HCT116 (cell line): ENCODE measurements around the gene LAMTOR4. TPM values are rescaled to one million over a fixed set of nuclear protein-coding genes. Genes with fewer than 3 reads are reported as not detected.

Experiments
- ATAC-seq: fragments of 200-7000 bp; cut with Tn5 transposase; 2 replicates; pipeline ENCODE4 v1.9.1; 2020; ENCODE audit warnings: mild to moderate bottlenecking, moderate library complexity
- BruUV-seq: library from RNA; stranded (reverse); fragments of 400-500 nt; replicated peaks from 2 replicates; lab custom pipeline; 2021; lab: Mats Ljungman, UMichigan
- CTCF ChIA-PET: fragments of 300-600 bp; sonication (Branson Sonifier 250); formaldehyde crosslinking; loops from one replicate; lab custom pipeline; 2021; ENCODE audit warnings: antibody characterized with exemption; lab: Charles Lee
- POLR2A ChIA-PET: fragments of 300-600, 350-600 bp; sonication (Branson Sonifier 250); formaldehyde crosslinking; loops from one replicate; lab custom pipeline; 2021; ENCODE audit warnings: antibody characterized with exemption; lab: Charles Lee
- RAD21 ChIA-PET, 2 experiments: fragments of 300-600 bp; sonication (Branson Sonifier 250); formaldehyde crosslinking; loops; one replicate each; lab custom pipeline; 2023; ENCODE audit warnings: low total read pairs in 2 of 2; ENCODE audit not compliant: uncharacterized antibody in 2 of 2, unreplicated experiment in 2 of 2, low non-redundant PET in 1 of 2; lab: Charles Lee
- DNase-seq: peaks from one replicate; pipeline ENCODE4 v3.0.0-alpha.2; 2010; ENCODE audit warnings: low read depth, low spot score
- H2AFZ ChIP-seq: fragments of 200-600 bp; shearing (Covaris generic), sonication (generic); 2 replicates; pipeline ENCODE4 v1.6.1; 2017; ENCODE audit warnings: low read depth, mixed run types, mixed read lengths, antibody characterized with exemption, low read length; ENCODE audit not compliant: poor library complexity, severe bottlenecking
- H3K27ac ChIP-seq: 2 replicates; pipeline ENCODE4 v1.5.1; 2012; ENCODE audit warnings: low read depth, low read length
- H3K27me3 ChIP-seq: fragments of 200-600 bp; sonication (generic); 2 replicates; pipeline ENCODE4 v1.6.1; 2016; ENCODE audit warnings: mixed run types, low read length, mixed read lengths; ENCODE audit not compliant: insufficient read depth
- H3K36me3 ChIP-seq, 2 experiments: fragments of 200-500 bp in 1 of 2; fragments of 200-600 bp in 1 of 2; sonication (Bioruptor generic) in 1 of 2; sonication (generic) in 1 of 2; 2 replicates each; pipeline versions ENCODE4 v1.5.1 to v1.6.1; 2014 to 2016; ENCODE audit warnings: low read length in 2 of 2, inconsistent platforms in 1 of 2, mixed read lengths in 1 of 2, mixed run types in 1 of 2; ENCODE audit not compliant: insufficient read depth in 2 of 2, control insufficient read depth in 1 of 2
- H3K4me1 ChIP-seq, 2 experiments: fragments of 200-600 bp in 1 of 2; sonication (generic) in 1 of 2; 2 replicates each; pipeline versions ENCODE4 v1.5.1 to v1.6.1; 2012 to 2017; ENCODE audit warnings: low read length in 2 of 2, inconsistent platforms in 1 of 2, mild to moderate bottlenecking in 1 of 2, mixed read lengths in 1 of 2, mixed run types in 1 of 2, moderate library complexity in 1 of 2; ENCODE audit not compliant: insufficient read depth in 2 of 2, control insufficient read depth in 1 of 2
- H3K4me2 ChIP-seq: fragments of 200-600 bp; sonication (generic); 2 replicates; pipeline ENCODE4 v1.6.1; 2017; ENCODE audit warnings: mixed run types, low read length, mixed read lengths
- H3K4me3 ChIP-seq, 2 experiments: fragments of 200-600 bp in 1 of 2; sonication (generic) in 1 of 2; replicated peaks in 1 of 2; 2 replicates each; pipeline ENCODE4 v1.5.1; 2011 to 2016; ENCODE audit warnings: low read length in 2 of 2, control low read depth in 1 of 2, low read depth in 1 of 2, mild to moderate bottlenecking in 1 of 2, mixed read lengths in 1 of 2, mixed run types in 1 of 2
- H3K79me2 ChIP-seq: fragments of 200-600 bp; sonication (generic); 2 replicates; pipeline ENCODE4 v1.6.1; 2017; ENCODE audit warnings: mild to moderate bottlenecking, mixed run types, low read length, moderate library complexity, mixed read lengths; ENCODE audit not compliant: insufficient read depth
- H3K9ac ChIP-seq: fragments of 200-600 bp; sonication (generic); 2 replicates; pipeline ENCODE4 v1.6.1; 2016; ENCODE audit warnings: low read length, mixed read lengths
- H3K9me2 ChIP-seq: fragments of 200-600 bp; sonication (generic), shearing (Covaris generic); 2 replicates; pipeline ENCODE4 v1.6.1; 2017; ENCODE audit warnings: mixed run types, mild to moderate bottlenecking, moderate library complexity; ENCODE audit not compliant: insufficient read depth
- H3K9me3 ChIP-seq, 2 experiments: fragments of 200-500 bp in 1 of 2; fragments of 200-600 bp in 1 of 2; sonication (Bioruptor generic) in 1 of 2; sonication (generic) in 1 of 2; 2 replicates each; pipeline ENCODE4 v1.6.1; 2014 to 2017; ENCODE audit warnings: low read length in 2 of 2, mixed read lengths in 2 of 2, inconsistent platforms in 1 of 2, low read depth in 1 of 2, mild to moderate bottlenecking in 1 of 2, mixed run types in 1 of 2, moderate library complexity in 1 of 2; ENCODE audit not compliant: control insufficient read depth in 1 of 2, insufficient read depth in 1 of 2
- H4K20me1 ChIP-seq: fragments of 200-600 bp; sonication (generic), shearing (Covaris generic); 2 replicates; pipeline ENCODE4 v1.6.1; 2017; ENCODE audit warnings: mixed run types, mild to moderate bottlenecking, moderate library complexity; ENCODE audit not compliant: insufficient read depth
- ATF3 ChIP-seq: IDR thresholded peaks from 2 replicates; pipeline ENCODE4 v1.6.1; 2012
- CBX3 ChIP-seq: IDR thresholded peaks from 2 replicates; pipeline ENCODE4 v1.6.1; 2012; ENCODE audit warnings: low read depth
- CEBPB ChIP-seq: IDR thresholded peaks from 2 replicates; pipeline ENCODE4 v1.6.1; 2012; ENCODE audit warnings: low read depth
- EGR1 ChIP-seq: IDR thresholded peaks from 2 replicates; pipeline ENCODE4 v1.6.1; 2012; ENCODE audit warnings: low read depth
- ELF1 ChIP-seq: IDR thresholded peaks from 2 replicates; pipeline ENCODE4 v1.6.1; 2012; ENCODE audit warnings: low read depth, borderline replicate concordance
- EZH2phosphoT487 ChIP-seq: fragments of 200-600 bp; IDR thresholded peaks from 2 replicates; pipeline ENCODE4 v1.6.1; 2018; ENCODE audit warnings: antibody characterized with exemption, borderline replicate concordance
- FOSL1 ChIP-seq: IDR thresholded peaks from 2 replicates; pipeline ENCODE4 v1.6.1; 2012; ENCODE audit warnings: low read depth
- JUND ChIP-seq: IDR thresholded peaks from 2 replicates; pipeline ENCODE4 v1.6.1; 2012
- MAX ChIP-seq: IDR thresholded peaks from 2 replicates; pipeline ENCODE4 v1.6.1; 2012
- POLR2A ChIP-seq: IDR thresholded peaks from 2 replicates; pipeline ENCODE4 v1.7.0; 2011; ENCODE audit warnings: borderline replicate concordance; ENCODE audit not compliant: insufficient read depth, insufficient read length; ENCODE audit errors: extremely low read depth
- POLR2AphosphoS5 ChIP-seq: IDR thresholded peaks from 2 replicates; pipeline ENCODE4 v1.6.1; 2011; ENCODE audit warnings: mild to moderate bottlenecking, low read depth, low read length, moderate library complexity
- RAD21 ChIP-seq: IDR thresholded peaks from 2 replicates; pipeline ENCODE4 v1.6.1; 2012; ENCODE audit warnings: low read depth, mild to moderate bottlenecking
- SIN3A ChIP-seq: IDR thresholded peaks from 2 replicates; pipeline ENCODE4 v1.6.1; 2012; ENCODE audit warnings: low read depth
- SP1 ChIP-seq: IDR thresholded peaks from 2 replicates; pipeline ENCODE4 v1.6.1; 2012; ENCODE audit warnings: low read depth
- SRF ChIP-seq: IDR thresholded peaks from 2 replicates; pipeline ENCODE4 v1.6.1; 2012; ENCODE audit warnings: low read depth
- YY1 ChIP-seq: IDR thresholded peaks from 2 replicates; pipeline ENCODE4 v1.6.1; 2011; ENCODE audit warnings: low read length, low read depth, moderate library complexity, mild to moderate bottlenecking; ENCODE audit not compliant: insufficient replicate concordance; ENCODE audit errors: extremely low read depth
- ZBTB33 ChIP-seq: IDR thresholded peaks from 2 replicates; pipeline ENCODE4 v1.6.1; 2011; ENCODE audit warnings: mild to moderate bottlenecking, low read length, moderate library complexity; ENCODE audit not compliant: insufficient replicate concordance; ENCODE audit errors: extremely low read depth
- ZFX ChIP-seq: fragments of 450-650 bp; IDR thresholded peaks from 2 replicates; pipeline ENCODE4 v1.6.1; 2017
- ZNF274 ChIP-seq: fragments of 200-500 bp; sonication (Bioruptor generic); IDR thresholded peaks from 2 replicates; pipeline ENCODE4 v1.6.1; 2014; ENCODE audit warnings: mild to moderate bottlenecking, low read depth, low read length, inconsistent platforms
- intact Hi-C: fragments of 100-400 bp; cut with micrococcal nuclease; formaldehyde crosslinking; loops from 2 replicates; pipeline ENCODE4 v1.10.0; 2022
- total RNA-seq: library from RNA; stranded (reverse); gene quantifications from one replicate; pipeline ENCODE4 v1.2.1, GENCODE V29; 2021; ENCODE audit not compliant: unreplicated experiment

Gene LAMTOR4
- total RNA-seq, 1 experiment from 2014 or later = 152 TPM

GRCh38 chr7:100122067-100122466 lies 26.7 kb upstream of the LAMTOR4 start:
- Histone ChIP-seq H3K9ac (no peak overlapping the region), H3K36me3 (no peaks in the 10 kb centered on the region), H3K4me3 (no peak overlapping the region), H3K27ac (no peak overlapping the region), H3K4me1 (peaks cover 17 to 35% of the 10 kb centered on the region in 2 experiments), H4K20me1 (no peaks in the 10 kb centered on the region), H3K27me3 (no peaks in the 10 kb centered on the region), H3K4me2 (no peak overlapping the region), H3K9me2 (no peaks in the 10 kb centered on the region), H3K79me2 (peaks cover 19% of the 10 kb centered on the region), H3K9me3 (no peaks in the 10 kb centered on the region), H2AFZ (no peak overlapping the region)
- no peak for ATAC-seq
- RAD21 ChIA-PET = no interaction called here
- no peak for DNase-seq
- intact Hi-C loops = no loop called here
- TF ChIP-seq FOSL1 (no peak), POLR2A (no peak), SP1 (no peak), CBX3 (no peak), ELF1 (no peak), CEBPB (no peak), MAX (no peak), ZNF274 (no peak), ATF3 (no peak), EZH2phosphoT487 (no peak), SRF (no peak), ZFX (no peak), SIN3A (no peak), JUND (no peak)
- BruUV-seq = no TSS peak
- POLR2A ChIA-PET = no interaction called here
- CTCF ChIA-PET = interaction anchor here (1.3 to 1.7 kb wide), 2 partner anchors 8 to 9 kb away, joined by 3 to 4 read pairs; no protein-coding TSS in a partner anchor

GRCh38 chr7:100122568-100122967 lies 26.1 kb upstream of the LAMTOR4 start:
- no peak overlapping the region for H3K4me3 ChIP-seq
- no peak overlapping the region for H3K9ac ChIP-seq
- H3K79me2 ChIP-seq = peaks cover 19% of the 10 kb centered on the region
- ChIA-PET RAD21 (no interaction called here), POLR2A (no interaction called here), CTCF (interaction anchor here (1.7 kb wide), 1 partner anchor 8 kb away, joined by 4 read pairs; no protein-coding TSS in a partner anchor)
- no peak overlapping the region for H3K27ac ChIP-seq
- no peaks in the 10 kb centered on the region for H3K9me2 ChIP-seq
- DNase-seq (no peak), ATAC-seq (no peak)
- H3K9me3 ChIP-seq = no peaks in the 10 kb centered on the region
- H3K36me3 ChIP-seq = no peaks in the 10 kb centered on the region
- BruUV-seq = no TSS peak
- peaks cover 17 to 39% of the 10 kb centered on the region in 2 experiments for H3K4me1 ChIP-seq
- no peaks in the 10 kb centered on the region for H3K27me3 ChIP-seq
- no peaks in the 10 kb centered on the region for H4K20me1 ChIP-seq
- intact Hi-C loops = no loop called here
- H3K4me2 ChIP-seq = no peak overlapping the region
- no peak overlapping the region for H2AFZ ChIP-seq
- no peak for TF ChIP-seq CEBPB
- no peak for TF ChIP-seq EGR1
- TF ChIP-seq SP1 = no peak
- no peak for TF ChIP-seq POLR2AphosphoS5
- no peak for TF ChIP-seq YY1
- no peak for TF ChIP-seq ATF3
- no peak for TF ChIP-seq ZNF274
- no peak for TF ChIP-seq RAD21
- no peak for TF ChIP-seq ZBTB33
- TF ChIP-seq SIN3A = no peak
- no peak for TF ChIP-seq ELF1
- no peak for TF ChIP-seq POLR2A
- TF ChIP-seq ZFX = no peak
- no peak for TF ChIP-seq EZH2phosphoT487
- TF ChIP-seq MAX = no peak
- no peak for TF ChIP-seq JUND
